A549 treated with DMSO at 1 μM for 4 hours (cell line): ENCODE data around the gene TSPAN7. TPM values are rescaled to one million over a fixed set of nuclear protein-coding genes. Genes with fewer than 3 reads are reported as not detected.

ENCODE experiments used
- total RNA-seq: library from RNA; stranded (reverse); fragments of 200-300 nt; extraction: Qiagen RNA extraction; gene quantifications from 5 replicates; pipeline ENCODE4 v1.2.3, GENCODE V29; 2022; ENCODE audit warnings: low read depth

Gene TSPAN7
- 2.9 to 3.6 TPM (median 3.2 TPM) in 5 replicates for total RNA-seq

GRCh38 chrX:38561126-38561868 is at the start of gene TSPAN7:
Gene TSPAN7 (plus strand): TSS chrX:38561542. CDS start chrX:38561547, 5 bp downstream.

Other genes starting within 250 kb of the TSPAN7 start
- gene RPGR, start 234.0 kb upstream of the TSPAN7 start, total RNA-seq, result 9.6 to 14.6 TPM (median 11.3 TPM) in 5 replicates
- not detected in 5 replicates for gene OTC, start 208.9 kb upstream of the TSPAN7 start, total RNA-seq
- 31.6 to 35.5 TPM (median 34.6 TPM) in 5 replicates for gene MID1IP1, start 239.9 kb downstream of the TSPAN7 start, total RNA-seq